Gastroesophageal sphincter (tissue), 3 donors: ENCODE data around the gene ZBTB16.

Experiments
- POLR2A ChIP-seq, 2 donors: fragments of 450-650 bp; IDR thresholded peaks; one replicate each; pipeline ENCODE4 v1.6.1; 2017; ENCODE audit warnings: antibody characterized with exemption in 2 of 2, mild to moderate bottlenecking in 2 of 2, moderate library complexity in 1 of 2
- TF ChIP-seq, protein P1 (sequence below), 4 experiments: fragments of 200-600 bp in 2 of 4; fragments of 450-650 bp in 2 of 4; sonication (generic) in 1 of 4; IDR thresholded peaks; one replicate each; pipeline ENCODE4 v1.5.1; 2017 to 2019; ENCODE audit warnings: antibody characterized with exemption in 4 of 4, mild to moderate bottlenecking in 2 of 4, moderate library complexity in 2 of 4

- TF ChIP-seq, protein P1, sequence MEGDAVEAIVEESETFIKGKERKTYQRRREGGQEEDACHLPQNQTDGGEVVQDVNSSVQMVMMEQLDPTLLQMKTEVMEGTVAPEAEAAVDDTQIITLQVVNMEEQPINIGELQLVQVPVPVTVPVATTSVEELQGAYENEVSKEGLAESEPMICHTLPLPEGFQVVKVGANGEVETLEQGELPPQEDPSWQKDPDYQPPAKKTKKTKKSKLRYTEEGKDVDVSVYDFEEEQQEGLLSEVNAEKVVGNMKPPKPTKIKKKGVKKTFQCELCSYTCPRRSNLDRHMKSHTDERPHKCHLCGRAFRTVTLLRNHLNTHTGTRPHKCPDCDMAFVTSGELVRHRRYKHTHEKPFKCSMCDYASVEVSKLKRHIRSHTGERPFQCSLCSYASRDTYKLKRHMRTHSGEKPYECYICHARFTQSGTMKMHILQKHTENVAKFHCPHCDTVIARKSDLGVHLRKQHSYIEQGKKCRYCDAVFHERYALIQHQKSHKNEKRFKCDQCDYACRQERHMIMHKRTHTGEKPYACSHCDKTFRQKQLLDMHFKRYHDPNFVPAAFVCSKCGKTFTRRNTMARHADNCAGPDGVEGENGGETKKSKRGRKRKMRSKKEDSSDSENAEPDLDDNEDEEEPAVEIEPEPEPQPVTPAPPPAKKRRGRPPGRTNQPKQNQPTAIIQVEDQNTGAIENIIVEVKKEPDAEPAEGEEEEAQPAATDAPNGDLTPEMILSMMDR (IDR thresholded peaks at IDR 0.05) = no peak
- no peak for TF ChIP-seq POLR2A (IDR thresholded peaks at IDR 0.05)
Observed at GRCh38 chr11:114152785-114153184, 93.3 kb downstream of the ZBTB16 start.
